Neural cell (in vitro differentiated cells): ENCODE measurements around the gene MOCS2.

Experiments
- EZH2 ChIP-seq: fragments of 200-600, 300-800 bp; shearing (Covaris generic), sonication (generic); IDR thresholded peaks from 2 replicates; pipeline ENCODE4 v1.6.1; 2014; ENCODE audit warnings: antibody characterized with exemption, low read length, borderline replicate concordance, mild to moderate bottlenecking; ENCODE audit not compliant: insufficient read depth, poor library complexity, severe bottlenecking
- SMC3 ChIP-seq: fragments of 450-650 bp; conservative IDR thresholded peaks from 2 replicates; pipeline ENCODE4 v1.6.1; 2014; ENCODE audit warnings: antibody characterized with exemption, mild to moderate bottlenecking, moderate library complexity; ENCODE audit not compliant: poor library complexity
- TAF1 ChIP-seq: IDR thresholded peaks from 2 replicates; pipeline ENCODE4 v1.6.1; 2012; ENCODE audit warnings: low read depth
- TF ChIP-seq, protein P1 (sequence below): fragments of 450-650 bp; IDR thresholded peaks from 2 replicates; pipeline ENCODE4 v1.5.1; 2014; ENCODE audit warnings: antibody characterized with exemption, mild to moderate bottlenecking, moderate library complexity; ENCODE audit not compliant: poor library complexity, severe bottlenecking

DNA sequence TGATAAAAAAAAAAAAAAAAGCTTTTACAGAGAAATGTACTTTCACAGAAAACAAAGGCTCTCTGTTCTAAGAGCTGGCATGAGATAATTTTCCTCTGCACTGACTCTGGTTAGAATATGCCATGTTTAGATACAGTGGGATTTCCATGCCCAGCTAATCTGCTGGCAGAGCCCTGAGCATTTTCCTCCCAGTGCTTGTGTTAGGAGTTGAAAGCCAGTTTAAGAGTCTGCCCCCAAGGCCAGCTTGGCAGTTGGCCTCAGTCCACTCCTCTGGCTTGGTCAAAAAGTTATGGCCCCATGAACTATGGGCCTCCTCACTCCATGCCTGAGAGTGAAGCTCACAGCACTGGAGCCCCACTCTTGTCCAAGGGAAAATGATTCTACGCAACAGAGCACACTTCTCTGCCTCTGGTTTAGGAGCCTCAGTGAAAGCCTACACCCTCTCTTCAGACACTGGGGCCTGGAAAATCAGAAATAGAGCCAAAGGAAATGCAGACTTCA lies 21.9 kb downstream of the MOCS2 start:
- no peak for TF ChIP-seq TAF1
- TF ChIP-seq, protein P1, sequence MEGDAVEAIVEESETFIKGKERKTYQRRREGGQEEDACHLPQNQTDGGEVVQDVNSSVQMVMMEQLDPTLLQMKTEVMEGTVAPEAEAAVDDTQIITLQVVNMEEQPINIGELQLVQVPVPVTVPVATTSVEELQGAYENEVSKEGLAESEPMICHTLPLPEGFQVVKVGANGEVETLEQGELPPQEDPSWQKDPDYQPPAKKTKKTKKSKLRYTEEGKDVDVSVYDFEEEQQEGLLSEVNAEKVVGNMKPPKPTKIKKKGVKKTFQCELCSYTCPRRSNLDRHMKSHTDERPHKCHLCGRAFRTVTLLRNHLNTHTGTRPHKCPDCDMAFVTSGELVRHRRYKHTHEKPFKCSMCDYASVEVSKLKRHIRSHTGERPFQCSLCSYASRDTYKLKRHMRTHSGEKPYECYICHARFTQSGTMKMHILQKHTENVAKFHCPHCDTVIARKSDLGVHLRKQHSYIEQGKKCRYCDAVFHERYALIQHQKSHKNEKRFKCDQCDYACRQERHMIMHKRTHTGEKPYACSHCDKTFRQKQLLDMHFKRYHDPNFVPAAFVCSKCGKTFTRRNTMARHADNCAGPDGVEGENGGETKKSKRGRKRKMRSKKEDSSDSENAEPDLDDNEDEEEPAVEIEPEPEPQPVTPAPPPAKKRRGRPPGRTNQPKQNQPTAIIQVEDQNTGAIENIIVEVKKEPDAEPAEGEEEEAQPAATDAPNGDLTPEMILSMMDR: no peak
- no peak for TF ChIP-seq EZH2
- TF ChIP-seq SMC3: no peak
